HepG2 (cell line): ENCODE measurements around the gene FKBP8. TPM values are rescaled to one million over a fixed set of nuclear protein-coding genes. Genes with fewer than 3 reads are reported as not detected.

Source experiments
- BORCS8-MEF2B ChIP-seq: sonication (generic); formaldehyde crosslinking; IDR thresholded peaks from 2 replicates; pipeline ENCODE4 v1.8.0; 2022; ENCODE audit warnings: mild to moderate bottlenecking, missing genetic modification reagents
- ELF3 ChIP-seq: IDR thresholded peaks from 2 replicates; pipeline ENCODE4 v1.6.1; 2016; ENCODE audit warnings: missing genetic modification reagents, missing compliant biosample characterization
- HES4 ChIP-seq: sonication (generic); formaldehyde crosslinking; IDR thresholded peaks from 2 replicates; pipeline ENCODE4 v1.9.0; 2021; ENCODE audit warnings: mild to moderate bottlenecking, missing genetic modification reagents, borderline replicate concordance
- IKZF4 ChIP-seq: sonication (generic); formaldehyde crosslinking; IDR thresholded peaks from 2 replicates; pipeline ENCODE4 v1.5.1; 2020; ENCODE audit warnings: borderline replicate concordance, mild to moderate bottlenecking, low read depth, missing genetic modification reagents; ENCODE audit errors: not compliant biosample characterization
- ISX ChIP-seq: sonication (generic); formaldehyde crosslinking; conservative IDR thresholded peaks from 2 replicates; pipeline ENCODE4 v1.5.0; 2020; ENCODE audit warnings: missing genetic modification reagents
- JDP2 ChIP-seq: sonication (generic); formaldehyde crosslinking; IDR thresholded peaks from 2 replicates; pipeline ENCODE4 v1.8.1; 2022; ENCODE audit warnings: missing genetic modification reagents, borderline replicate concordance
- KLF16 ChIP-seq, 2 experiments: sonication (generic) in 1 of 2; formaldehyde crosslinking in 1 of 2; IDR thresholded peaks; 2 replicates each; pipeline versions ENCODE4 v1.6.1 to v1.8.0; 2016 to 2023; ENCODE audit warnings: missing genetic modification reagents in 2 of 2, missing compliant biosample characterization in 1 of 2
- MAF1 ChIP-seq: sonication (generic); formaldehyde crosslinking; IDR thresholded peaks from 2 replicates; pipeline ENCODE4 v1.5.0; 2020; ENCODE audit warnings: missing genetic modification reagents, borderline replicate concordance
- MBNL3 ChIP-seq: fragments of 250-450 bp; sonication (Bioruptor Pico); conservative IDR thresholded peaks from 2 replicates; pipeline ENCODE4 v1.8.0; 2022; ENCODE audit warnings: mild to moderate bottlenecking, inconsistent platforms
- NFIC ChIP-seq: IDR thresholded peaks from 2 replicates; pipeline ENCODE4 v1.6.1; 2012; ENCODE audit warnings: mild to moderate bottlenecking, low read length, inconsistent platforms
- NKX3-1 ChIP-seq: sonication (generic); formaldehyde crosslinking; IDR thresholded peaks from 2 replicates; pipeline ENCODE4 v1.5.0; 2020; ENCODE audit warnings: missing genetic modification reagents
- NRL ChIP-seq: sonication (generic); formaldehyde crosslinking; IDR thresholded peaks from 2 replicates; pipeline ENCODE4 v1.5.0; 2020; ENCODE audit warnings: missing genetic modification reagents, mild to moderate bottlenecking, moderate library complexity, borderline replicate concordance
- SALL1 ChIP-seq: sonication (generic); formaldehyde crosslinking; IDR thresholded peaks from 2 replicates; pipeline ENCODE4 v1.8.0; 2022; ENCODE audit warnings: mild to moderate bottlenecking, missing genetic modification reagents
- YEATS2 ChIP-seq: sonication (generic); formaldehyde crosslinking; IDR thresholded peaks from 2 replicates; pipeline ENCODE4 v1.4.0; 2020; ENCODE audit warnings: missing genetic modification reagents, borderline replicate concordance
- ZC3H4 ChIP-seq: sonication (generic); formaldehyde crosslinking; IDR thresholded peaks from 2 replicates; pipeline ENCODE4 v1.4.0; 2020; ENCODE audit warnings: missing genetic modification reagents, borderline replicate concordance
- ZNF543 ChIP-seq: sonication (generic); formaldehyde crosslinking; IDR thresholded peaks from 2 replicates; pipeline ENCODE4 v1.4.0; 2020; ENCODE audit warnings: mild to moderate bottlenecking, missing genetic modification reagents
- ZNF550 ChIP-seq: sonication (generic); formaldehyde crosslinking; IDR thresholded peaks from 2 replicates; pipeline ENCODE4 v1.4.0; 2020; ENCODE audit warnings: mild to moderate bottlenecking, missing genetic modification reagents, borderline replicate concordance
- ZNF577 ChIP-seq: sonication (generic); formaldehyde crosslinking; IDR thresholded peaks from 2 replicates; pipeline ENCODE4 v1.4.0; 2020; ENCODE audit warnings: mild to moderate bottlenecking, low read depth, missing genetic modification reagents, borderline replicate concordance
- ZNF7 ChIP-seq: IDR thresholded peaks from 2 replicates; pipeline ENCODE4 v1.6.1; 2016; ENCODE audit warnings: missing biosample characterization, missing genetic modification reagents
- polyA plus RNA-seq, 8 experiments: library from polyadenylated mRNA; depleted of rRNA in 3 of 8; stranded (reverse) in 7 of 8; unstranded in 1 of 8; fragments of >200 nt; fragmentation: Illumina TruSeq in 4 of 8; extraction: Trizol in 4 of 8; gene quantifications; 2 replicates each; pipeline versions ENCODE4 v1.2.1 to v1.2.3, GENCODE V29; 2011 to 2016; ENCODE audit warnings: low read depth in 4 of 8, missing spikeins in 1 of 8, mixed read lengths in 1 of 8; ENCODE audit not compliant: insufficient read depth in 1 of 8
- total RNA-seq, 5 experiments: library from RNA; depleted of rRNA; stranded (reverse); fragments of >200 nt; fragmentation: Illumina TruSeq; extraction: Trizol; gene quantifications; 2 replicates each; pipeline ENCODE4 v1.2.3, GENCODE V29; 2016; ENCODE audit warnings: low read depth in 1 of 5
- TF ChIP-seq, protein P1 (sequence below): sonication (generic); formaldehyde crosslinking; IDR thresholded peaks from 2 replicates; pipeline ENCODE4 v1.4.0; 2020; ENCODE audit warnings: missing genetic modification reagents, borderline replicate concordance
- TF ChIP-seq, protein P2 (sequence below): conservative IDR thresholded peaks from 2 replicates; pipeline ENCODE4 v1.6.1; 2018; ENCODE audit warnings: missing genetic modification reagents
- TF ChIP-seq, protein P3 (sequence below): sonication (generic); formaldehyde crosslinking; IDR thresholded peaks from 2 replicates; pipeline ENCODE4 v1.4.0; 2020; ENCODE audit warnings: mild to moderate bottlenecking, missing genetic modification reagents

Gene FKBP8
- total and polyA plus RNA-seq, 2 of the 13 experiments (the other 11 are each of a cell fraction or from before 2014, with no cell fraction given) = 81.7 to 93.9 TPM

DNA sequence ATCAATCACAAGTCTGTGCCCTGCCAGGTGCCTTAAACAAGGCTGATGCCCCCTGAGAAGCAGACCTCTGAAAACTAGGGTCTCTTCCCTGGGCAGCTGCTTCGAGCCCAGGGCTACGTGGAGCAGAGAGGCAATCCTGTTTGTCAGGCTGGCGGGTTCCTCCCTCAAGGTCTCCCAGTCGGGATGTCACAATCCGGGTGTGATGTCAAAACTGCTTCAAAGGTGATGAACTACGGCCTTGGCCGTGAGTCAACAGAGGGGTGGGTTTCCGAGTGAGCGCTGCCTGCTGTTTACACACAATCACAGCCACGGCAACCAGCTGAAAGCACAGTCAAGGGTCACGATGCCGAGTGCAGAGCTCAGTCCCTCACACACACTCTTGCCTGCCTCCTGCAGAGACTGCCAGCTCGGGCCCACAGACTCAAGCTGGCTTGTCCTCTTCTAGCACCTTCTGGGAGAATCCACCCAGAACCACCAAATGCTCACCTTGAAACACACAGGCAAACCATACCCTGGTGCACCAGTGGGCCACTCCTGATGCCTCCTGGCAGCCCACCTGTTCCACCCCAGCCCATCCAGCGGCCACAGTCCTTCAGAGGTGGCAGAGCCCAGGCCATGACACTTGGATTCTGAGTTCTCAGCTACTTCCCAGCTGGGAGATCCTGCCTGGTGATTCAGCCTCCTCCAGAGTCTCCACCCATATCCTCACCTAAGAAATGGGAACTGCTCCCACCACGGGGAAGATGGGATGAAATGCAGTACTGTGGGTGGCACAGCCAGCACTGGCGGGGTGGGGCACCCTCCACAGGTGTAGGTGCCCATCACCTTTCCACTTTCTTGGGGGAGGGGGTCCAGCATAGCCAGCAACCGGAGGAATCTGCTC, 28.3 kb downstream of the FKBP8 start (continued):
- TF ChIP-seq NRL (CRISPR knock-in tag) = peak; percentile 63; the same call in 1 of the 2 replicates
- TF ChIP-seq, protein P1, sequence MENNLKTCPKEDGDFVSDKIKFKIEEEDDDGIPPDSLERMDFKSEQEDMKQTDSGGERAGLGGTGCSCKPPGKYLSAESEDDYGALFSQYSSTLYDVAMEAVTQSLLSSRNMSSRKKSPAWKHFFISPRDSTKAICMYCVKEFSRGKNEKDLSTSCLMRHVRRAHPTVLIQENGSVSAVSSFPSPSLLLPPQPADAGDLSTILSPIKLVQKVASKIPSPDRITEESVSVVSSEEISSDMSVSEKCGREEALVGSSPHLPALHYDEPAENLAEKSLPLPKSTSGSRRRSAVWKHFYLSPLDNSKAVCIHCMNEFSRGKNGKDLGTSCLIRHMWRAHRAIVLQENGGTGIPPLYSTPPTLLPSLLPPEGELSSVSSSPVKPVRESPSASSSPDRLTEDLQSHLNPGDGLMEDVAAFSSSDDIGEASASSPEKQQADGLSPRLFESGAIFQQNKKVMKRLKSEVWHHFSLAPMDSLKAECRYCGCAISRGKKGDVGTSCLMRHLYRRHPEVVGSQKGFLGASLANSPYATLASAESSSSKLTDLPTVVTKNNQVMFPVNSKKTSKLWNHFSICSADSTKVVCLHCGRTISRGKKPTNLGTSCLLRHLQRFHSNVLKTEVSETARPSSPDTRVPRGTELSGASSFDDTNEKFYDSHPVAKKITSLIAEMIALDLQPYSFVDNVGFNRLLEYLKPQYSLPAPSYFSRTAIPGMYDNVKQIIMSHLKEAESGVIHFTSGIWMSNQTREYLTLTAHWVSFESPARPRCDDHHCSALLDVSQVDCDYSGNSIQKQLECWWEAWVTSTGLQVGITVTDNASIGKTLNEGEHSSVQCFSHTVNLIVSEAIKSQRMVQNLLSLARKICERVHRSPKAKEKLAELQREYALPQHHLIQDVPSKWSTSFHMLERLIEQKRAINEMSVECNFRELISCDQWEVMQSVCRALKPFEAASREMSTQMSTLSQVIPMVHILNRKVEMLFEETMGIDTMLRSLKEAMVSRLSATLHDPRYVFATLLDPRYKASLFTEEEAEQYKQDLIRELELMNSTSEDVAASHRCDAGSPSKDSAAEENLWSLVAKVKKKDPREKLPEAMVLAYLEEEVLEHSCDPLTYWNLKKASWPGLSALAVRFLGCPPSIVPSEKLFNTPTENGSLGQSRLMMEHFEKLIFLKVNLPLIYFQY (CRISPR knock-in tag) = peak; percentile 91
- peak; percentile 83; the same call in 1 of the 2 replicates for TF ChIP-seq MAF1 (CRISPR knock-in tag)
- no peak for TF ChIP-seq ZNF7 (CRISPR knock-in tag)
- no peak for TF ChIP-seq ZNF577
- peak; percentile 95 for TF ChIP-seq ELF3
- no peak for TF ChIP-seq ZC3H4
- TF ChIP-seq JDP2 (CRISPR knock-in tag) = peak; percentile 49; the same call in 1 of the 2 replicates
- no peak for TF ChIP-seq MBNL3 (CRISPR knock-in tag)
- peak in 1 of 2 experiments; percentile 99; a peak in 2 of 4 replicates for TF ChIP-seq KLF16 (CRISPR knock-in tag; IDR thresholded peaks at IDR 0.05)
- no peak; the same call in 1 of the 2 replicates for TF ChIP-seq HES4 (CRISPR knock-in tag)
- no peak for TF ChIP-seq ISX
- TF ChIP-seq, protein P2, sequence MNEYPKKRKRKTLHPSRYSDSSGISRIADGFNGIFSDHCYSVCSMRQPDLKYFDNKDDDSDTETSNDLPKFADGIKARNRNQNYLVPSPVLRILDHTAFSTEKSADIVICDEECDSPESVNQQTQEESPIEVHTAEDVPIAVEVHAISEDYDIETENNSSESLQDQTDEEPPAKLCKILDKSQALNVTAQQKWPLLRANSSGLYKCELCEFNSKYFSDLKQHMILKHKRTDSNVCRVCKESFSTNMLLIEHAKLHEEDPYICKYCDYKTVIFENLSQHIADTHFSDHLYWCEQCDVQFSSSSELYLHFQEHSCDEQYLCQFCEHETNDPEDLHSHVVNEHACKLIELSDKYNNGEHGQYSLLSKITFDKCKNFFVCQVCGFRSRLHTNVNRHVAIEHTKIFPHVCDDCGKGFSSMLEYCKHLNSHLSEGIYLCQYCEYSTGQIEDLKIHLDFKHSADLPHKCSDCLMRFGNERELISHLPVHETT (CRISPR knock-in tag) = peak; percentile 72
- TF ChIP-seq, protein P3, sequence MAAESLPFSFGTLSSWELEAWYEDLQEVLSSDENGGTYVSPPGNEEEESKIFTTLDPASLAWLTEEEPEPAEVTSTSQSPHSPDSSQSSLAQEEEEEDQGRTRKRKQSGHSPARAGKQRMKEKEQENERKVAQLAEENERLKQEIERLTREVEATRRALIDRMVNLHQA = peak; percentile 47; the same call in 1 of the 2 replicates
- peak; percentile 93 for TF ChIP-seq ZNF543 (CRISPR knock-in tag)
- TF ChIP-seq NFIC = peak; percentile 88
- TF ChIP-seq SALL1 = peak; percentile 99
- peak; percentile 65 for TF ChIP-seq IKZF4 (CRISPR knock-in tag)
- TF ChIP-seq YEATS2 (CRISPR knock-in tag) = peak; percentile 81; the same call in 1 of the 2 replicates
- TF ChIP-seq ZNF550 (CRISPR knock-in tag) = no peak
- TF ChIP-seq NKX3-1 (CRISPR knock-in tag) = peak; percentile 77; the same call in 1 of the 2 replicates
- TF ChIP-seq BORCS8-MEF2B (CRISPR knock-in tag) = peak; percentile 83
